GM19395 (cell line): ENCODE data around the gene TOR1AIP2.
"Not testable (repeated sequence)": the region's sequence is repeated elsewhere in the genome, so short reads cannot be mapped to it uniquely, and the experiment has no call there.

ENCODE experiments used
- ATAC-seq: cut with Tn5 transposase; IDR thresholded peaks from one replicate; pipeline ENCODE4 v1.9.1; 2021; ENCODE audit warnings: mild to moderate bottlenecking, moderate library complexity; ENCODE audit not compliant: unreplicated experiment

TOR1AIP2 gene

GRCh38 chr1:179876300-179876715 lies 1.3 kb downstream of the TOR1AIP2 start:
- ATAC-seq: no peak

GRCh38 chr1:179875596-179876299 lies 1.9 kb downstream of the TOR1AIP2 start:
- ATAC-seq: no peak

DNA sequence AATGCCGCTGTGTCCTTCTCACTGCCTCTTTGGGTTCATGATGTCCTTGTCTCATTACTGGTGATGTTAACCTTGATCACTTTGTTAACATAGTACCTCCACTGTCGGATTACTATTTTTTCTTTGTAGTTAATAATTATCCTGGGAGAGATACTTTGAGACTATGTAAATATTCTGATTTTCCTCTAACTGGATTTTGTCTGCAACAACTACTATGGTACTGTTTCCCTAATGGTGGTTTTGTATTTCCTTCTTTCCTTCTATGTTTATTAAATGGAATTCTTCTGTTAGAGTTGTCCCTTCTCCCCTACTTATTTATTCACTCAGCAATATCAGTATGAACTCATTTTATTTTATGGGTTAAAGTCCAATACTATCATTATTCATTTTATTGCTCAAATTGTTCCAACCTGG lies 4.2 kb downstream of the TOR1AIP2 start:
- no peak for ATAC-seq

DNA sequence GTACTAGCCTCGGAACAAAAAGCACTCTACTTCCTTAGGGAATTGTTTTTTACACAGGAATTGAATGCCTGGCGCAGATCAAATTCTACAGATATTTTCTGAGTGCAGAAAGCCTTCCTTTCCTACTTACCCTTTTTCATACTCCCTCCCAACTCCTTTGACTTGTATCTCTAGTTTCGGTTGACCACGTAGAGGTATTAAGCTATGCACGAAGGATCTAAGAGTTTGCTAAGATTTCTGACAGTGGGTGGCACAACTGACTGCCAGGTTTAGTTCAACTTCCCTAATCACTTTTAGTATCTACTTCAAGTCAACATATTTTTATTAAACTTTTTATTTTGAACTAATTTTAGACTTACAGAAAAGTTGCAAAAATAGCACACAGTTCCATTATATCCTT lies 5.0 kb downstream of the TOR1AIP2 start:
- ATAC-seq: no peak

GRCh38 chr1:179871940-179872339 lies 5.7 kb downstream of the TOR1AIP2 start:
- ATAC-seq: no peak

- ATAC-seq: no peak
Measured at GRCh38 chr1:179870870-179871269, 6.7 kb downstream of the TOR1AIP2 start.

DNA sequence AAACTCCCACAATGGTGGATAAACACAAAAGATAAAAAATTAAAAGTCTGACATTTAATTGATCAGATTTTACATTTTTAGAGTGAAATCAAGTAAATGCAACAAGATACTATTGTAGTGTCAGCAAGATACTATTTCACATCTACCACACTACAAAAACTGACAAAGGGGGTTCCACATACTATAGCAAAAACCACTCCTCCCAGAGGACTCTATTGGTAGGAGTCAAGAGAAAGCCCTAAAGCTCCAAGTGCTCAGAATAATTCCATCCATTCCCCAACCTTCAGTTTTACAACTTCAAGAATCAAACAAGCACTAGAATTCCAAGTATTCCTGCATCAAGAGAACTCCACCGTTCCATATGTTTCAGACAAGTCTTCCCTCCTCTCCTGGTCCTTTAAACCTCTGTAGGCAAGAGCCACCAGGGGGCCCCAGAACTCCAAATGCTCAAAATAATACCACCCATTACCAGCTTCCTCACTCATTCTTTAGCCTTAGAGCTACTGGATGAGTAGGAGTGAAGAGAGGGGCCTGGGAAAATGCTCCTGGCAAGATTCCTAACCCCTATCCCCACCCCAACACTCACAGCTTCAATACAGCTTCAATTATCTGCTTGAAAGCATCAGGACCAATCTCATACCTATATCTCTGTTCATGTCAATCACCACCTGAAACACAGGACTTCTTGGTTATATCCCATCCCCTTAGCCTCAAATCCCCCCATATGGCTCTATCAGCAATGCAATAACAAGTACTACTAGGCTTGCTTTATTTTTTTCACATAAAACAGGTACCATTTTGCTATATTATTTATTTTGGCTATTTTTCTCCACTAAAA lies 9.9 kb downstream of the TOR1AIP2 start:
- ATAC-seq: peak; percentile 75

- ATAC-seq: no peak
Measured at GRCh38 chr1:179866616-179867015, 11.0 kb downstream of the TOR1AIP2 start.

- ATAC-seq: no peak
Measured at GRCh38 chr1:179865377-179865776, 12.2 kb downstream of the TOR1AIP2 start.

DNA sequence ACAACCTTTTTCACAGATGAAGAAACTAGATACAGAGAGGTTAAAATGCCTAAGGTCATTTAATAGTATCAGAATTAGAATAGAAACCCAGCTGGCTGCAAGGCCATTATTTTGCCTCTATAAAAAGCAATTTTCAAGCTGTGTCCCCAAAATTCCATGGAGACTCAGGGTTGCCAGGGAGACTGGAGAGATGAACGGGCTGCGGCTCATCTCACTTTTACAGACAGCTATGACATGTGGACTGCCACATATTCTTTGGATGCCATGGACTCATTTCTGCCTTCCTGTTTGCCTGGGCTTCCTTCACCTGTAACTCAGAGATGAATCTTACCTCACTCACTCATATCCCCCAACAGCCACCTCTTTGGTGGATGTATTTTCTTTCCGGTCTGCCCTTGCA lies 17.0 kb downstream of the TOR1AIP2 start:
- ATAC-seq: no peak

- ATAC-seq: no peak
Measured at GRCh38 chr1:179857009-179857408, 20.6 kb downstream of the TOR1AIP2 start.

GRCh38 chr1:179856296-179856695 lies 21.3 kb downstream of the TOR1AIP2 start:
- ATAC-seq: no peak

DNA sequence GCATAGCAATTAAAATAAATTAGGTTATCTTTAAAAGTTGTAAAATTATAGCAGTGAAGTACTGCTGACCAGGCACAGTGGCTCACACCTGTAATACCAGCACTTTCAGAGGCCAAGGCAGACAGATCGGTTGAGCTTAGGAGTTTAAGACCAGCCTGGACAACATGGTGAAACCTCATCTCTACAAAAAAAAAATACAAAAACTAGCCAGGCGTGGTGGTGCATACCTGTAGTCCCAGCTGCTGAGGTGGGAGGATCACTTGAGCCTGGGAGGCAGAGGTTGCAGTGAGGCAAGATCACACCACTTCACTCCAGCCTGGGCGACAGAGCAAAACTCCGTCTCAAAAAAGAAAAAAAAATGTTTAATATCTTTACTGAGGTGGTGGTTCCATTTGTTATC lies 21.8 kb downstream of the TOR1AIP2 start:
- not testable (repeated sequence) for ATAC-seq

DNA sequence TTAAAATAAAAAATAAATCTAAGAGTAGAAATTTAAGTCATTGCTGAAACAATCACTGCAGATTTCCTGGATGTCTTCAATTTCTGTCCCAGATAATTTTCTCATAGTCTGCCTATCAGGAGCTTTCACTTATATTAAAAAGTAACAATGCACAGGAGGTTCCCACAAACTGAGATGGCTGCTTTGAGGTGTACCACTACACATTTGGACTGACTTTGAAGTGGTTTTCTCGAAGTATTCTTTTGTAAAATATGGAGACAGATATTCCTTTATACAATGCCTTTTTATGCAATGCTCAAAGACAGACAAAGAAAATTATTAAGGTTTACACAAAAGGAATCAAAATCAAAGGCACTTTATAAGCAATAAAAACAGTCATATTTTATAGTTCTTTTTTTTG lies 24.5 kb downstream of the TOR1AIP2 start:
- ATAC-seq: no peak

DNA sequence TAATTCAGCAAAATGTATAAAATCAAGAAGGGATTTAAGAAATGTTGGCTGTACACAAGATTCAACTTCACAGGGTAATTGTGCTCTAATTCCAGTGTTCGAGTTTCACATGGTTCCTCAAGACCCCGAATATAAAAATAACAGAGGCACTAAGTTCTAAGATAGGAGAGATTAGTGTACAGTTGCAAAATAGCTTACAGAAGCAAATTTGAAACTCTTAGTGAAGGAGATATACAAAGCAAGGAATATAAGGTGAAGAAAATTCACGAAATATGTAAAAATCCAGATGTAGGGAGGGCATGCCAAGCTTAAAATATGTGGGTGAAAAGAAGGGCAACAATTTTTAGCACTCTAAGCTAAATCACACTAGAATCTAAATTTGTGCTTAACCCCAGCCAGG lies 29.4 kb downstream of the TOR1AIP2 start:
- no peak for ATAC-seq

- no peak for ATAC-seq
Measured at GRCh38 chr1:179840107-179840506, 37.5 kb downstream of the TOR1AIP2 start.

GRCh38 chr1:179836686-179837445 lies 40.7 kb downstream of the TOR1AIP2 start:
- not testable (repeated sequence) for ATAC-seq

DNA sequence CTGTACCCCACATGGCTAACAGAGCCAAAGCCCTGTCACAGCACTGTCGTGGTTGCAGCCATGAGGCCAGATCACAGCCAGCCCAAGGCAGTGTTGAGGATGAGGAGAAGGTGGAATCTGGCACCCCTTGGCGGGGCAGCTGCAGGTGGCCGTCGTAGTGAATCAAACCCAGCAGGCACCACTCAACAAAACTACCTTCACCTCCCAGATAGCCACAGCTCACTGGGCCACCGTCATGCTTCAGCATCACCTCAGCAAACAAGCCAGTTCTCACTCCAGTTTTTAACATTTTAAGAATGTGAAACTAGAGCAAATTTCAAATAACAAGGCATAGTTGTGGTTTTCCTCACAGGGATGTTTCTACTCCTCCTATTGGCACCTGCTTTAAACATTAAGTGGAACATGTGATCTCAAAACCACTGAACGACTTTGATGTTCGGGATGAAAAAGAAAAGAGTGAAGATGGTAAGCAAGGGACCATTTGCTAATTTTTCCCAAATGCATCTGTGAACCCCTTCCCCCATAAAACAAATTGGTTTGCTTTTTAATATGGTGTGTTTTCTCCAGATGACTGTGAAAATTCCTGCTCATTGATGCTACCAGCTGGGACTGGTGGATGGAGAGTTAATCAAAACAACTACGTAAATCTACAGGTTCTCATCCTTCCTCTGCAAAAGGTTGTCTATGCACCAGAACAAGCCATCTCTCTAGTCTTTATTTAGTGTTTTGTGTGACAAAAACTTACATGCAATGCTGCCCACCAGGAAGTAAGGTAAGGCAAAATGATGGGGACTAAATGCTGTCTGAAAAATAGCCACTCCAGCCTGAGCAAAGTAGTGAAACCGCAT lies 45.5 kb downstream of the TOR1AIP2 start:
- ATAC-seq: no peak

- no peak for ATAC-seq
Measured at GRCh38 chr1:179831225-179831624, 46.4 kb downstream of the TOR1AIP2 start.

- ATAC-seq: no peak
Measured at GRCh38 chr1:179828554-179829110, 49.0 kb downstream of the TOR1AIP2 start.
